ENCODE data around the gene RHEB. TPM values are rescaled to one million over a fixed set of nuclear protein-coding genes. Genes with fewer than 3 reads are reported as not detected.

The RHEB gene
- total and polyA plus RNA-seq, 2 of the 13 experiments (the other 11 are each of a cell fraction or from before 2014, with no cell fraction given): 55.0 to 77.6 TPM

DNA sequence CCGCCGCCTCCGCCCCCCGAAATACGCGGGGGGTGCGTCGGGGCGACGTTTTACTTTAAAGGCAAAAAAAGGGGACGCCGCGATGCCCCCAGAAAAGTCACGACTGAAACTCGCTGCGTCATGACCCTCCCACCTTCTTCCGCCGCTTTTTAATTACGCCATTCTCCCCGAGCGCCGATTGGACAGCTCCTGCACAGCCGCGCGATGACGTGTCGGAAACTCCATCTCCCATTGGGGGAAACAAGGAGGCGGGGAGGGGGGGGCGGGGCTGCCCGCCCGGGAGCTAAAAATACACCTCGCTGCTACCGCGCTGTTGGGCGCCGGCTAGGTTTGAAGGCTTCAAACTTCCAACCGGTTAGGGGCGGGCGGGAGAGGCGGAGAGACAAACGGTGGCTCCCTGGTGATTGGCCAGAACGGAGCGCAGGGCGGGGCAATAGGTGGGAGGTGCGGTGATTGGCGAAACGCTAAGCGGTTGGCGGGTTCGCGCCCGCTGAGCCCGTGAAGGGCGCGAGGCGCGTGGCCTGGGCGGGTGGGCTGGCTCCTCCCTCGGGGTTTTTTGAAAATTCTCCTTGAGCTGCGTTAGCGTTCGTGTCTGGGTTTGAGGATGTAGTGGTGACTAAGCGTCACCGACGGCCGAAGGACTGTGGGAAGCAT lies at the start of gene RHEB (continued):
- no peak for TF ChIP-seq ZNF607 (CRISPR knock-in tag; IDR thresholded peaks at IDR 0.05; ENCODE audit: borderline replicate concordance)
- no peak for TF ChIP-seq TMF1 (CRISPR knock-in tag; IDR thresholded peaks at IDR 0.05; ENCODE audit: low read depth)
- TF ChIP-seq ZNF10 (CRISPR knock-in tag; IDR thresholded peaks at IDR 0.05; ENCODE audit: borderline replicate concordance, low read depth): no peak
- no peak for TF ChIP-seq MXI1 (IDR thresholded peaks at IDR 0.05; ENCODE audit: borderline replicate concordance, low read depth, low read length)
- TF ChIP-seq TP53 (CRISPR knock-in tag; conservative IDR thresholded peaks at IDR 0.05): no peak
- TF ChIP-seq MED13 (CRISPR knock-in tag; IDR thresholded peaks at IDR 0.05): no peak
- no peak for TF ChIP-seq GPN1 (CRISPR knock-in tag; IDR thresholded peaks at IDR 0.05; ENCODE audit: borderline replicate concordance)
- no peak for TF ChIP-seq DNMT1 (CRISPR knock-in tag; IDR thresholded peaks at IDR 0.05)
- TF ChIP-seq ZNF24 (IDR thresholded peaks at IDR 0.05): no peak
- TF ChIP-seq ZNF674 (CRISPR knock-in tag; IDR thresholded peaks at IDR 0.05; ENCODE audit: low read depth): no peak
- TF ChIP-seq NFKB2 (CRISPR knock-in tag; IDR thresholded peaks at IDR 0.05; ENCODE audit: borderline replicate concordance): peak; percentile 74; the same call in 1 of the 2 replicates
- no peak for TF ChIP-seq ZNF678 (CRISPR knock-in tag; IDR thresholded peaks at IDR 0.05)
- no peak for TF ChIP-seq FOXO1 (CRISPR knock-in tag; IDR thresholded peaks at IDR 0.05)
- TF ChIP-seq CCDC6 (CRISPR knock-in tag; IDR thresholded peaks at IDR 0.05): peak; percentile 52
- no peak for TF ChIP-seq PAF1 (CRISPR knock-in tag; IDR thresholded peaks at IDR 0.05)
- no peak for TF ChIP-seq RORA (CRISPR knock-in tag; IDR thresholded peaks at IDR 0.05)
- no peak for TF ChIP-seq ZNF615 (CRISPR knock-in tag; IDR thresholded peaks at IDR 0.05; ENCODE audit: borderline replicate concordance)
- no peak for TF ChIP-seq NR2F6 (IDR thresholded peaks at IDR 0.05)
- TF ChIP-seq NR2F6 (CRISPR knock-in tag; IDR thresholded peaks at IDR 0.05): no peak
- TF ChIP-seq ZNF12 (CRISPR knock-in tag; IDR thresholded peaks at IDR 0.05): no peak
- TF ChIP-seq NBN (conservative IDR thresholded peaks at IDR 0.05): no peak
- no peak for TF ChIP-seq MBD4 (IDR thresholded peaks at IDR 0.05; ENCODE audit: borderline replicate concordance, low read length)
- TF ChIP-seq, protein P1, sequence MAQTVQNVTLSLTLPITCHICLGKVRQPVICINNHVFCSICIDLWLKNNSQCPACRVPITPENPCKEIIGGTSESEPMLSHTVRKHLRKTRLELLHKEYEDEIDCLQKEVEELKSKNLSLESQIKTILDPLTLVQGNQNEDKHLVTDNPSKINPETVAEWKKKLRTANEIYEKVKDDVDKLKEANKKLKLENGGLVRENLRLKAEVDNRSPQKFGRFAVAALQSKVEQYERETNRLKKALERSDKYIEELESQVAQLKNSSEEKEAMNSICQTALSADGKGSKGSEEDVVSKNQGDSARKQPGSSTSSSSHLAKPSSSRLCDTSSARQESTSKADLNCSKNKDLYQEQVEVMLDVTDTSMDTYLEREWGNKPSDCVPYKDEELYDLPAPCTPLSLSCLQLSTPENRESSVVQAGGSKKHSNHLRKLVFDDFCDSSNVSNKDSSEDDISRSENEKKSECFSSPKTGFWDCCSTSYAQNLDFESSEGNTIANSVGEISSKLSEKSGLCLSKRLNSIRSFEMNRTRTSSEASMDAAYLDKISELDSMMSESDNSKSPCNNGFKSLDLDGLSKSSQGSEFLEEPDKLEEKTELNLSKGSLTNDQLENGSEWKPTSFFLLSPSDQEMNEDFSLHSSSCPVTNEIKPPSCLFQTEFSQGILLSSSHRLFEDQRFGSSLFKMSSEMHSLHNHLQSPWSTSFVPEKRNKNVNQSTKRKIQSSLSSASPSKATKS (CRISPR knock-in tag; IDR thresholded peaks at IDR 0.05): no peak
- no peak for TF ChIP-seq ZNF263 (CRISPR knock-in tag; IDR thresholded peaks at IDR 0.05)
- TF ChIP-seq MXD4 (CRISPR knock-in tag; IDR thresholded peaks at IDR 0.05): no peak
- no peak for TF ChIP-seq SUZ12 (IDR thresholded peaks at IDR 0.05; ENCODE audit: low read depth, low read length)
- TF ChIP-seq CHD2 (IDR thresholded peaks at IDR 0.05; ENCODE audit: low read depth, low read length): no peak
- TF ChIP-seq HNF4G (IDR thresholded peaks at IDR 0.05; ENCODE audit: borderline replicate concordance, low read depth, low read length): no peak
- TF ChIP-seq HNF4G (CRISPR knock-in tag; IDR thresholded peaks at IDR 0.05; ENCODE audit: borderline replicate concordance, low read depth): no peak
- no peak for TF ChIP-seq CBFB (CRISPR knock-in tag; IDR thresholded peaks at IDR 0.05)
- TF ChIP-seq, protein P2, sequence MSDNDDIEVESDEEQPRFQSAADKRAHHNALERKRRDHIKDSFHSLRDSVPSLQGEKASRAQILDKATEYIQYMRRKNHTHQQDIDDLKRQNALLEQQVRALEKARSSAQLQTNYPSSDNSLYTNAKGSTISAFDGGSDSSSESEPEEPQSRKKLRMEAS (IDR thresholded peaks at IDR 0.05): peak; percentile 82
- TF ChIP-seq FOSL1 (CRISPR knock-in tag; IDR thresholded peaks at IDR 0.05; ENCODE audit: borderline replicate concordance): no peak
- no peak for TF ChIP-seq HNRNPL (IDR thresholded peaks at IDR 0.05; ENCODE audit: low read depth, low read length)
- TF ChIP-seq ZNF30 (CRISPR knock-in tag; IDR thresholded peaks at IDR 0.05): no peak
- TF ChIP-seq HCFC1 (IDR thresholded peaks at IDR 0.05; ENCODE audit: low read depth, low read length): no peak

All from HepG2 (cell line).